ENCODE results near the gene PTDSS2.
A peak's percentile ranks its signal among the peaks of the same experiment; 100 is the strongest.
"Not testable (repeated sequence)": the region's sequence is repeated elsewhere in the genome, so short reads cannot be mapped to it uniquely, and the experiment has no call there.

The PTDSS2 gene

DNA sequence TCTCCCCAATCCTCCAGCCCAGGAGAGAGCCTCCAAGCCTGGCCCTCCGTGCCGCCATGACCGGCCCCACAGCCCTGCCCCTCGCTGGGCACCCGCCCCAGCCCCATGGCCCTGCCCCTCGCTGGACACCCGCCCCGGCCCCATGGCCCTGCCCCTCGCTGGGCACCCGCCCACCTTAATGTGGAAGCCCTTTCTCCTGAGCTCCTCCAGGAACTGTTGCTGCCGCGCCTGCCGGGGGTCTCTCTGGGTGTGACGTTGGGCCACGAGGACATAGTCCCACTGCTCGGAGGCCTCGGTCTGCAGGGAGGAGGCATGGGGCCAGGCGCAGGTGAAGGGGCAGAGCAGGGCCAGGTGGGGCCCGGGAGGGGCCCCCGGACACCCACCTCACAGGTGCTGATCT, 16.4 kb upstream of the PTDSS2 start:
- no peak for DNase-seq

GRCh38 chr11:434496-434895, 15.6 kb upstream of the PTDSS2 start:
- no peak for DNase-seq

- DNase-seq: not testable (repeated sequence)
Observed at GRCh38 chr11:434999-435740, 14.9 kb upstream of the PTDSS2 start.

DNA sequence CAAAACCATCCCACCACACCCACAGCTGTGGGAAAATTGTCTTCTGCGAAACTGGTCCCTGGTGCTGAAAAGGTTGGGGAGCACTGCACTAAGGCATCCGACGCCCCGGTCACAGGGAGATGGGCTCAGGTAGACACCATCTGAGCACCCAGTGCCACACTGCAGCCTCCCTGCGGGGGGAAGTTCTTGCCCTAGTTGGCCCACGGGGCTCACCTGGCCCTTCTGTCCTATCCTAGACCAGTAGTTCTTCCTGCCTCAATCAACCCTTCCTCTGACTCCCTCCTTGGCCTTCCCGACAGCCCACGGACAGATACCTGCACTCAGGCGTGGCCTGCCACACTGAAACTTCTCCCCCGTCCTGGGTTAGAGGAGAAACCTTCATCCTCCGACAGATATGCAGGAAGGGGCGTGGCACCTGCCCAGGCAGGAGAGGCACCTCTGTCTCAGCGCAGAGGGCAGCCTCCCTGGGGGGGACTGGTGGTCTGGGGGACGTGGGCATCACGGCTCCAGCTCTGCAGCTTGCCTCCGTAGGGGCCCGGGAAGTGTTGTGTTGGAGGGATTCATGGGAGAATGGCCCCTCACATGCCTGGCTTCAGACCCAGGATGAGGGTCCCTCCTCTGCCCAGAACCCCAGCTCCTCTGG, 12.7 kb upstream of the PTDSS2 start:
- no peak for DNase-seq

- DNase-seq: no peak
Observed at GRCh38 chr11:438101-438844, 11.8 kb upstream of the PTDSS2 start.

- no peak for DNase-seq
Observed at GRCh38 chr11:439315-440064, 10.6 kb upstream of the PTDSS2 start.

DNA sequence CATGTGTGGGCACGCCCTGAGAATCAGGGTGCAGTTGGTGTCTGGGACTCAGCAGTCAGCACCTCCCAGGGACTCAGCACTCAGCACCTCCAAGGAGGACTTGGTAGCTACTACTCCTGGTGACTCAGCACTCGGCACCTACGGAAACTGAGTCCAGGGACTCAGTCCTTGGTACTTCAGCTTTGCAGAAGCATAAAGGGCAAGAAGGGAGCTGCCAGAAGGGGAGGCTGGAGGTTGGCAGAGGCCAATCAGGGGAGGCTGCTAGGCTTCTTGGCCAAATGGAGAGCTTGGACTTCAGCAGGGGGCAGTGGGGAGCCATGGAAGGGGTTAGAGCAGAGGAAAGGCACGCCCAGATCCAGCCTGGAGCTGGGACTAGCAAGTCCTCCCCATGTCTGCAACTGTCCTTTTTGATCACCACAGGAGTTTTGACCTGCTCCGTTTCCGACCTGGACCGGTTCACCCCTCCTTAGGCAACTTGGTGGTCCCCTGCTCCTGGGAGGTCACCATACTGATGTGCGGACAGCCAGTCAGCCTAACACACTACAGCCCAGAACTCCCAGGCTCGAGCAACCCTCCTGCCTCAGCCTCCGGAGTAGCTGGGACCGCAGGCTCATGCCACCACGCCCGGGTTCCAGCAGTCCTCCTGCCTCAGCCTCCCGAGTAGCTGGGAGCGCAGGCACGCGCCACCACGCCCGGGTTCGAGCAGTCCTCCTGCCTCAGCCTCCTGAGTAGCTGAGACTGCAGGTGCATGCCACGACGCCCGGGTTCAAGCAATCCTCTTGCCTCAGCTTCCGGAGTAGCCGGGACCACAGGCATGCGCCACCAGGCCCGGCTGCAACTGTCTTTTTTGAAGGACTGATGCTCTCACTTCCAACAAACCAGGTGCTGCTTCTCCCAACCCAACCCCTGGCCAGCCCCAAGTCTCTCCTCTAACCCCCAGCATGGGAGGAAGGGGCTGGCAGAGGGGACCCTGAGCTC, 9.7 kb upstream of the PTDSS2 start:
- no peak for DNase-seq

DNA sequence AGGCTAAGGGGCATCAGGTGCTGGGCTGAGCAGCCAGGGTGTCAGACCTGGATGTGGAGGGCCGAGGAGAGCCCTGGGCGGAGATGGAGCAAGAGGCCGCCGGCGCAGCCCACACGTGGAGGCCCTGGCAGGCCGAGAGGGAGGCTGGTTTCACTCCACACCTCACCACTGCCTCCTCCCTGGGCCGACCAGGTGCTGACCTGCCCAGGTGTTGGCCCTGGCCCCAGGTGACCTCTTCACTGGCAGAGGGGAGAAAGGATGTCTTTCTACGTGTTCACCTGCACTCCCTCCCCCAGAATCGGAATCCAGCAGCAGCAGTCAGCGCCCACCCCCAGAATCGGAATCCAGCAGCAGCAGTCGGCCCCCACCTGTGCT, 9.0 kb upstream of the PTDSS2 start:
- DNase-seq: no peak

DNA sequence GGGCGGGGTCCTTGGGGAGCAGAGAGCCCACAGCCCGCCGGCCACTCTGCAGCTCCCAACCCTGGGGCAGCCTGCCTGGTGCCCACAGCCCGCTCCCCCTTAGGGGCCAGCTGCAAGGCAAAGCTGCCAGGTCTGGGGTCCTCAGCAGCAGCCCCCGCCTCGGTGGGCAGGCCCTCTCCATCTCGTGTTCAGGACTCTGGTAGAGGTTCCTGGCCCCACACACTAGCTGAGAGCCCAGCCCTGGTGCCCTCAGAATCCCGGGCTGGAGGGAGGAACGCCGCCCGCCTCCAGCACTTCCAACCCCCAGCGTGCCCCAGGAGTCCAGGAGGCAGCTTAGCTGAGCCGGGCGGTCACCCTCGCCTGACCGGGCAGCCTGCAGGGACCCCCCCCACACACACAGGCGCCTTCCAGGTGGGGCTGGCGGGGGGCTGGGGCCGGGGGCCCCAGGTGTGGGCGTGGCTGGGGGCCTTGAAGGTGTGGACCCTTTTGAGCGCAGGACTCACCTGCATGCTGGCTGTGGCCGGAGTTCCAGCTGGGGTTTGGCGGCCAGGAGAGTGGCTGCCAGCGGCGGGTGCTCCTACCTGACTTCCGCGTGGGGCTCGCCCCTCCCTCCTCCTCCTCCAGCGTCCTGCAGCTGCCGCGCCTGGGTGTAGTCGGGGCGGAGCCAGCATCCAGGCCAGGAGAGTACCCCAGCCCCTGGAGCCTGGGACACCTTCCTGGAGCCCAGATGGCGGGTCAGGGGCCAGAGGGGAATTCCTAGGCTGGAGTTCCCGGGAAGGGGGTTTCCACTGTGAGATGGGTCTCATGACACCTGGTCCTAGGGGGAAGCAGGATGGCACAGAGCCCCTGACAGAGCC, 8.4 kb upstream of the PTDSS2 start, which contains the start of gene ANO9:
Gene ANO9 (minus strand): TSS at position 594 of the 857 bp plus-strand sequence. CDS start 85 bp downstream, at position 509.
- no peak for DNase-seq

DNA sequence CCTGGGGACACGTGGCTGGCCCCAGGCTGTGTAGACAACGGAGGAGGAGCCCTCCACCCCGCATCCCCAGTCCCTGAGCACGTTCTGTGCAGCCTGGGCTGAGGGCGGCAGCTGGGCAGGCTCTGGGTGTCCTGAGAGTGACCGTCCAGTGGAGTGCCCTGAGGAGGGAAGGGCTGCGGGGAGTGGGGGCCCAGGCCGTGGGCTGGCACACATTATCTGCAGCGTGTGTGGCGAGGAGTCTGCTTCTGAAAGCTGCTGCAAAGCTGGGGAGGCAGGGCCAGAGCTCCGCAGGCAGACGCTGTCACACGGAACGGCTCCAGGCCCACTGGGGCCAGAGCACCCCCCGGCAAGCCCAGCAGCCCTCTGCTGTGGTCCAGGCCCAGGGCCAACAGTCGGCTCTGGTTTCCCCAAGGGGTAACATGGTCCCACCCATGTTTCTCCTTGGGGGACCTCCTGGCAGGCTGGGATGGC, 7.4 kb upstream of the PTDSS2 start:
- no peak for DNase-seq

GRCh38 chr11:443542-444199, 6.4 kb upstream of the PTDSS2 start:
- no peak for DNase-seq

GRCh38 chr11:444396-445144, 5.5 kb upstream of the PTDSS2 start:
- no peak for DNase-seq

- no peak for DNase-seq
Observed at GRCh38 chr11:445765-446588, 4.1 kb upstream of the PTDSS2 start.

- DNase-seq: no peak
Observed at GRCh38 chr11:446891-447290, 3.2 kb upstream of the PTDSS2 start.

- peak; percentile 93 for DNase-seq
Observed at GRCh38 chr11:447923-448731, 2.0 kb upstream of the PTDSS2 start.

DNA sequence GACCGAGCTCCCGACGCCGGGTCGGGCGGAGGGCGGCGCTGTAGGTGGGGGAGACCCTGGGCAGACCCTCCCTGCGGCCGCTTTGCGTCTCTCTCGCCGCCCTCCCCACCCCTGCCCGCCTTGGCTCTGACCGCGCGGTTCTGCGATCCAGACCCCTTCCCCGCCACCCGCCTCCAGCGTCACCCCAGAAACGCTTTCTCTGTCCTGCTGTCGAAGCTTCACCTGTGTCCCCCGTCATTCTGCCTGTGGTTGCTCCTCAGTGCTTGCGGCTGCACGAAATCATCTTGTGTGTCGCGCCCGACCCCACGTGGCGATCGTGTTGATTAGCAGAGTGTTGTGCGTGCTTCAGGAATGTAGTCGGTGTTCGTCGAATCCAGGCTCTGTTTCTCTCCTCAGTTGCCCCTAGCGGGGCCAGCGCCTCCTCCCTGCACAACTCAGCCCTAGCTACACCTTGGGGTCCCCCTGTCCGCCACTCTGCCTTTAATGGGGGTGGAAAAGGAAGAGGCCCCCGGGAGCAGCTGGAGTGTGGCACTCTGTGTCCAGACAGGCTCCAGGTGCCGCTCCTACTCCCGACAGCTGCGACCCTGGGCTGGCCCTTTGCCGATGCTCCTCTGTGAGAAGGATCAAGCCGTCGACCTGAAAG, 851 bp downstream of the PTDSS2 start:
- DNase-seq: peak; percentile 37

DNA sequence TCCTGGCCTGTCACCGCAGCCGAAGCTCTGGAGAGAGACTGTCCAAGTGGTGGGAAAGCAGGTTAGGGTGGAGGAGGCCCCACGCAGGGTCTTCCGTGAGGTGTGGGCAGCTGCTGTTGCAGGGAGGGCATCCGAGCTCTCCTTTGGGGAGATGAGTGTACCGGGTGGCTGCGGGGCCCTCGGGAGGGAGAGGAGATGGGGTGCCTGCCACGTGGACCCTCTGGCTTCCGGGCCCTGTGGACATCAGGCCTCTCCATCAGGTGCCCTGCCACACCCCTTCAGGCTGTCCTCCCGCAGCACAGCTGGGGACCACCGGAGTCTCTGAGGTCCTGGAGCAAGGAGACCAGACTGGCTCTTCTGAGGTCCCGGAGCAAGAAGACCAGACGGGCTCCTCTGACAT, 1.7 kb downstream of the PTDSS2 start:
- DNase-seq: no peak

All from KG1 (cell line).